NB4 (cell line): ENCODE data around the gene ZNF211.

ENCODE experiments used
- CTCF ChIP-seq: IDR thresholded peaks from one replicate; pipeline ENCODE4 v1.5.1; 2012; ENCODE audit warnings: low read depth, low read length
- MYC ChIP-seq: IDR thresholded peaks from 2 replicates; pipeline ENCODE4 v1.6.1; 2011; ENCODE audit warnings: low read depth, low read length
- POLR2A ChIP-seq: IDR thresholded peaks from 2 replicates; pipeline ENCODE4 v1.6.1; 2011; ENCODE audit warnings: mild to moderate bottlenecking; ENCODE audit not compliant: insufficient read length; ENCODE audit errors: extremely low read depth
- TF ChIP-seq, protein P1 (sequence below): IDR thresholded peaks from 2 replicates; pipeline ENCODE4 v1.6.1; 2011; ENCODE audit warnings: low read depth, low read length

DNA sequence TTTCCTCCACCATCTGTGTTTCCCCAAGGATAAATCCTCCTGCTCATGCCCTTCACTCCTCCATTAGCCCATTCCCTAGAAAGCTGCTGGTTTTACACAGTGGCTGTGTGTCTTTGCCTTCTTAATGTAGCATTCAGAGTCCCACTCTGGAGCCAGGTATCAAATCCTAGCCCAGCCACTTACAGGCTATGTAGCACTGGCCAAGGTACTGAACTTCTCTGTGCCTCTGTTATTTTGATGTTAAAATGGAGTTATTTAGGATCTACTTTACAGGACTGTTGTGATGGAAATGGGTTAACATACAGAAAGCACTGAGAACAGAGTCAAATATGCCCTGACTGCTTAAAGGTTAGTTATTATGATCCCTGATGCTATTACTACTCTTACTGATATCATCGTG lies 34.3 kb downstream of the ZNF211 start:
- TF ChIP-seq CTCF (no peak), POLR2A (no peak), MYC (no peak)
- TF ChIP-seq, protein P1, sequence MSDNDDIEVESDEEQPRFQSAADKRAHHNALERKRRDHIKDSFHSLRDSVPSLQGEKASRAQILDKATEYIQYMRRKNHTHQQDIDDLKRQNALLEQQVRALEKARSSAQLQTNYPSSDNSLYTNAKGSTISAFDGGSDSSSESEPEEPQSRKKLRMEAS = no peak
